H1 (cell line): Measurements from ENCODE around the gene RHCG. TPM values are rescaled to one million over a fixed set of nuclear protein-coding genes. Genes with fewer than 3 reads are reported as not detected.

Experiments used
- CTCF ChIA-PET: fragments of 300-600 bp; sonication (Branson Sonifier 250); formaldehyde crosslinking; loops from one replicate; lab custom pipeline; 2021; ENCODE audit not compliant: partially characterized antibody; lab: Charles Lee
- POLR2A ChIA-PET: fragments of 300-600 bp; sonication (Branson Sonifier 250); formaldehyde crosslinking; loops from one replicate; lab custom pipeline; 2021; ENCODE audit warnings: inconsistent platforms; ENCODE audit not compliant: partially characterized antibody; lab: Charles Lee
- DNase-seq, 2 experiments: peaks; one replicate each; pipeline versions ENCODE4 v3.0.0 to v3.0.0-alpha.2; 2010 to 2022; ENCODE audit warnings: low spot score in 2 of 2, low read depth in 1 of 2, mixed read lengths in 1 of 2
- FAIRE-seq: peaks from 2 replicates; lab custom pipeline; 2011; peaks lifted over from hg19 to GRCh38; lab: Jason Lieb, UNC
- H2AFZ ChIP-seq: 2 replicates; pipeline ENCODE4 v1.8.1; 2012; ENCODE audit warnings: low read length, inconsistent platforms
- H2AK5ac ChIP-seq: 2 replicates; pipeline ENCODE4 v1.6.1; 2013; ENCODE audit warnings: low read depth, low read length
- H2BK120ac ChIP-seq: replicated peaks from 2 replicates; pipeline ENCODE3; 2013; ENCODE audit warnings: low read depth, low read length, inconsistent platforms
- H2BK12ac ChIP-seq: 2 replicates; pipeline ENCODE4 v1.6.1; 2013; ENCODE audit warnings: low read depth, low read length
- H2BK15ac ChIP-seq: 2 replicates; pipeline ENCODE4 v1.6.1; 2013; ENCODE audit warnings: low read length
- H2BK20ac ChIP-seq: 2 replicates; pipeline ENCODE4 v1.6.1; 2013; ENCODE audit warnings: low read length
- H2BK5ac ChIP-seq: 2 replicates; pipeline ENCODE4 v1.6.1; 2013; ENCODE audit warnings: low read depth, low read length
- H3K14ac ChIP-seq: 2 replicates; pipeline ENCODE4 v1.6.1; 2013; ENCODE audit warnings: inconsistent platforms; ENCODE audit not compliant: insufficient read length
- H3K18ac ChIP-seq: 2 replicates; pipeline ENCODE4 v1.6.1; 2013; ENCODE audit warnings: low read length; ENCODE audit errors: extremely low read depth
- H3K23ac ChIP-seq: 2 replicates; pipeline ENCODE4 v1.6.1; 2013; ENCODE audit warnings: inconsistent platforms; ENCODE audit not compliant: insufficient read length
- H3K23me2 ChIP-seq: 2 replicates; pipeline ENCODE4 v1.6.1; 2013; ENCODE audit warnings: low read depth, low read length
- H3K27ac ChIP-seq: 2 replicates; pipeline ENCODE4 v1.6.1; 2011; ENCODE audit warnings: low read depth, low read length, inconsistent platforms
- H3K27me3 ChIP-seq, 4 experiments: replicated peaks in 1 of 4; 1 replicate in 1 of 4; 2 replicates in 3 of 4; pipeline versions ENCODE4 v1.6.1 to v1.8.1; 2011 to 2013; ENCODE audit warnings: low read length in 3 of 4, mild to moderate bottlenecking in 3 of 4, inconsistent platforms in 2 of 4, mixed read lengths in 2 of 4, moderate library complexity in 1 of 4; ENCODE audit not compliant: control insufficient read depth in 3 of 4, insufficient read depth in 3 of 4; ENCODE audit errors: extremely low read depth in 1 of 4
- H3K36me3 ChIP-seq, 4 experiments: 2 replicates each; pipeline versions ENCODE4 v1.6.1 to v1.8.1; 2011 to 2013; ENCODE audit warnings: mild to moderate bottlenecking in 4 of 4, low read length in 3 of 4, moderate library complexity in 2 of 4, control low read depth in 1 of 4, inconsistent platforms in 1 of 4; ENCODE audit not compliant: insufficient read depth in 4 of 4, control insufficient read depth in 2 of 4
- H3K4ac ChIP-seq: replicated peaks from 2 replicates; pipeline ENCODE3; 2013; ENCODE audit warnings: low read length, low read depth, mixed read lengths, inconsistent platforms; ENCODE audit not compliant: insufficient read length
- H3K4me1 ChIP-seq, 4 experiments: replicated peaks in 1 of 4; 1 replicate in 1 of 4; 2 replicates in 3 of 4; pipeline versions ENCODE4 v1.6.1 to v1.8.1; 2011 to 2013; ENCODE audit warnings: low read length in 3 of 4, inconsistent platforms in 2 of 4, mixed read lengths in 1 of 4; ENCODE audit not compliant: insufficient read depth in 4 of 4, control insufficient read depth in 3 of 4
- H3K4me2 ChIP-seq, 2 experiments: 2 replicates each; pipeline versions ENCODE4 v1.6.1 to v1.8.1; 2011 to 2013; ENCODE audit warnings: low read depth in 2 of 2, low read length in 2 of 2, control low read depth in 1 of 2, inconsistent platforms in 1 of 2, mild to moderate bottlenecking in 1 of 2; ENCODE audit not compliant: insufficient read depth in 1 of 2
- H3K4me3 ChIP-seq, 4 experiments: fragments of 200-600, 300-600 bp in 1 of 4; sonication (generic), shearing (Covaris generic), sonication (Bioruptor Twin) in 1 of 4; 2 replicates each; pipeline versions ENCODE4 v1.5.1 to v1.8.1; 2011 to 2016; ENCODE audit warnings: low read length in 4 of 4, low read depth in 3 of 4, control low read depth in 2 of 4, inconsistent platforms in 2 of 4, mild to moderate bottlenecking in 2 of 4, mixed read lengths in 1 of 4, moderate library complexity in 1 of 4; ENCODE audit not compliant: insufficient read depth in 2 of 4; ENCODE audit errors: extremely low read depth in 1 of 4
- H3K56ac ChIP-seq: replicated peaks from 2 replicates; pipeline ENCODE3; 2013; ENCODE audit warnings: low read depth, mild to moderate bottlenecking, mixed read lengths, low read length, inconsistent platforms; ENCODE audit not compliant: insufficient read length
- H3K79me1 ChIP-seq: 2 replicates; pipeline ENCODE4 v1.6.1; 2013; ENCODE audit warnings: low read depth, low read length, control low read depth
- H3K79me2 ChIP-seq, 2 experiments: 2 replicates each; pipeline versions ENCODE4 v1.6.1 to v1.8.1; 2012 to 2013; ENCODE audit warnings: low read length in 2 of 2, mild to moderate bottlenecking in 2 of 2, inconsistent platforms in 1 of 2; ENCODE audit not compliant: insufficient read depth in 2 of 2, control insufficient read depth in 1 of 2
- H3K9ac ChIP-seq, 4 experiments: replicated peaks in 1 of 4; 1 replicate in 1 of 4; 2 replicates in 3 of 4; pipeline versions ENCODE4 v1.6.1 to v1.8.1; 2011 to 2013; ENCODE audit warnings: low read depth in 3 of 4, low read length in 3 of 4, control low read depth in 2 of 4, mild to moderate bottlenecking in 2 of 4, moderate library complexity in 2 of 4, inconsistent platforms in 1 of 4; ENCODE audit errors: extremely low read depth in 1 of 4
- H3K9me3 ChIP-seq, 2 experiments: 2 replicates each; pipeline versions ENCODE4 v1.6.1 to v1.8.1; 2012 to 2013; ENCODE audit warnings: mild to moderate bottlenecking in 2 of 2, moderate library complexity in 2 of 2, control low read depth in 1 of 2, inconsistent platforms in 1 of 2, low read depth in 1 of 2, low read length in 1 of 2, mixed read lengths in 1 of 2; ENCODE audit not compliant: insufficient read depth in 2 of 2
- H4K20me1 ChIP-seq, 2 experiments: replicated peaks in 1 of 2; 2 replicates each; pipeline versions ENCODE3 to v1.8.1; 2011 to 2013; ENCODE audit warnings: inconsistent platforms in 2 of 2, low read length in 2 of 2, mild to moderate bottlenecking in 1 of 2; ENCODE audit not compliant: insufficient read depth in 2 of 2, control insufficient read depth in 1 of 2
- H4K5ac ChIP-seq: 2 replicates; pipeline ENCODE4 v1.6.1; 2013; ENCODE audit warnings: low read length, low read depth, mixed read lengths, inconsistent platforms; ENCODE audit not compliant: insufficient read length
- H4K8ac ChIP-seq: 2 replicates; pipeline ENCODE4 v1.8.0; 2013; ENCODE audit warnings: mild to moderate bottlenecking, moderate library complexity, low read length, inconsistent platforms; ENCODE audit not compliant: insufficient read depth; ENCODE audit errors: extremely low read depth
- H4K91ac ChIP-seq: replicated peaks from 2 replicates; pipeline ENCODE3; 2013; ENCODE audit warnings: low read length, mixed read lengths, inconsistent platforms; ENCODE audit not compliant: insufficient read length
- CBX5 ChIP-seq: fragments of 300-800, 300-1000 bp; sonication (generic); IDR thresholded peaks from 2 replicates; pipeline ENCODE4 v1.7.1; 2016; ENCODE audit warnings: antibody characterized with exemption, low read length, low read depth
- CREB1 ChIP-seq: IDR thresholded peaks from 2 replicates; pipeline ENCODE4 v1.6.1; 2012; ENCODE audit warnings: inconsistent platforms
- CTBP2 ChIP-seq: IDR thresholded peaks from 2 replicates; pipeline ENCODE4 v1.7.0; 2011; ENCODE audit warnings: borderline replicate concordance, mild to moderate bottlenecking, moderate library complexity, mixed read lengths, low read length; ENCODE audit not compliant: insufficient read depth, insufficient read length
- FOSL1 ChIP-seq: IDR thresholded peaks from 2 replicates; pipeline ENCODE4 v1.6.1; 2011; ENCODE audit warnings: mild to moderate bottlenecking, low read depth, low read length, moderate library complexity; ENCODE audit not compliant: insufficient read depth
- GABPA ChIP-seq: IDR thresholded peaks from 2 replicates; pipeline ENCODE4 v1.6.1; 2011; ENCODE audit warnings: mild to moderate bottlenecking, low read length, moderate library complexity, borderline replicate concordance; ENCODE audit not compliant: insufficient read depth
- JUND ChIP-seq: IDR thresholded peaks from 2 replicates; pipeline ENCODE4 v1.6.1; 2011; ENCODE audit warnings: mild to moderate bottlenecking, improper control_type of control experiment, low read length
- KDM4A ChIP-seq: IDR thresholded peaks from one replicate; pipeline ENCODE4 v1.7.1; 2012; ENCODE audit warnings: low read depth, mild to moderate bottlenecking, moderate library complexity, low read length, inconsistent platforms; ENCODE audit not compliant: severe bottlenecking
- NRF1 ChIP-seq: IDR thresholded peaks from 2 replicates; pipeline ENCODE4 v1.6.1; 2011; ENCODE audit warnings: mild to moderate bottlenecking, low read depth, low read length, improper control_type of control experiment
- RFX5 ChIP-seq: IDR thresholded peaks from 2 replicates; pipeline ENCODE4 v1.6.1; 2011; ENCODE audit warnings: low read depth, low read length, improper control_type of control experiment, borderline replicate concordance
- RNF2 ChIP-seq: fragments of 200-900, 300-1000 bp; sonication (generic); IDR thresholded peaks from 2 replicates; pipeline ENCODE4 v1.7.1; 2016; ENCODE audit warnings: borderline replicate concordance, low read depth, mild to moderate bottlenecking, antibody characterized with exemption, low read length; ENCODE audit not compliant: poor library complexity, severe bottlenecking; ENCODE audit errors: missing control alignments
- SP1 ChIP-seq: IDR thresholded peaks from 2 replicates; pipeline ENCODE4 v1.6.1; 2011; ENCODE audit warnings: low read depth, low read length
- WGBS, 2 experiments: shearing (Covaris generic) in 1 of 2; methylation state at CpG; one replicate each; pipeline versions ENCODE4 v1.1.6 to v1.1.7; 2013 to 2015; ENCODE audit warnings: low lambda C conversion rate in 2 of 2, mixed read lengths in 2 of 2, inconsistent platforms in 1 of 2, low coverage in 1 of 2, missing lambda C conversion rate in 1 of 2; ENCODE audit not compliant: insufficient replicate concordance in 2 of 2, insufficient coverage in 1 of 2, insufficient read length in 1 of 2; ENCODE audit errors: extremely low coverage in 1 of 2, missing lambda C conversion rate in 1 of 2; 5-methylcytosine and 5-hydroxymethylcytosine counted together
- polyA plus RNA-seq, 7 experiments: library from polyadenylated mRNA; depleted of rRNA in 3 of 7; stranded (reverse) in 5 of 7; unstranded in 2 of 7; fragments of >200 nt in 5 of 7; fragments of 200-250 nt in 2 of 7; gene quantifications; 1 replicate in 5 of 7; 2 replicates in 1 of 7; 4 replicates in 1 of 7; pipeline versions ENCODE4 v1.2.1 to v1.2.3, GENCODE V29; 2011 to 2013; ENCODE audit warnings: missing spikeins in 2 of 7, mixed read lengths in 2 of 7
- total RNA-seq: library from RNA; stranded (reverse); fragmentation: NEBNext Ultra II Directional; extraction: Animal tissue kit (Norgen Biotek cat#: 25700); gene quantifications from 2 replicates; pipeline ENCODE4 v1.2.1, GENCODE V29; 2021

RHCG gene
- total and polyA plus RNA-seq, 2 of the 8 experiments (the other 6 are each of a cell fraction or from before 2014, with no cell fraction given) = 0.68 TPM; not detected in 1

- H3K4ac ChIP-seq = no peak overlapping the region
- no peak overlapping the region for H4K91ac ChIP-seq
- H2BK20ac ChIP-seq = no peak overlapping the region
- no peak overlapping the region for H3K23ac ChIP-seq
- no peak overlapping the region for H2AK5ac ChIP-seq
- no peak overlapping the region; a peak in 1 of 7 replicates for H3K9ac ChIP-seq
- H3K18ac ChIP-seq = no peak overlapping the region; the same call in 1 of the 2 replicates
- H3K79me2 ChIP-seq = no peaks in the 10 kb centered on the region
- no peak overlapping the region for H2BK5ac ChIP-seq
- ChIA-PET CTCF (interaction anchor here (0.7 to 17.1 kb wide), 9 partner anchors 9 to 574 kb away, joined by 3 to 218 read pairs (median 4); no protein-coding TSS in a partner anchor), POLR2A (no interaction called here)
- FAIRE-seq = no peak
- H3K27me3 ChIP-seq = peaks cover 0 to under 1% (median 0%) of the 10 kb centered on the region in 4 experiments; a peak in 2 of 7 replicates
- H2BK12ac ChIP-seq = no peak overlapping the region
- no peak overlapping the region for H4K8ac ChIP-seq
- H4K20me1 ChIP-seq = no peaks in the 10 kb centered on the region
- 85% methylated on average over 8 of the region's 8 CpGs; no CpG with 5 or more reads in 1 of the 2 experiments for WGBS, 2 experiments
- no peak overlapping the region for H3K56ac ChIP-seq
- no peak overlapping the region for H3K14ac ChIP-seq
- no peak for DNase-seq
- no peaks in the 10 kb centered on the region for H3K36me3 ChIP-seq
- no peaks in the 10 kb centered on the region for H3K79me1 ChIP-seq
- H3K27ac ChIP-seq = no peak overlapping the region
- H3K4me2 ChIP-seq = no peak overlapping the region
- peaks cover 0 to 10% (median 4%) of the 10 kb centered on the region in 4 experiments; a peak in 5 of 7 replicates for H3K4me1 ChIP-seq
- H4K5ac ChIP-seq = no peak overlapping the region
- H3K9me3 ChIP-seq = no peaks in the 10 kb centered on the region; a peak in 1 of 4 replicates
- no peaks in the 10 kb centered on the region for H3K23me2 ChIP-seq
- no peak overlapping the region; the same call in 1 of the 2 replicates for H2BK15ac ChIP-seq
- H3K4me3 ChIP-seq = no peak overlapping the region
- H2BK120ac ChIP-seq = no peak overlapping the region
- no peak overlapping the region for H2AFZ ChIP-seq
- TF ChIP-seq CTBP2 (no peak), FOSL1 (no peak), SP1 (no peak), RFX5 (no peak), NRF1 (no peak), JUND (no peak), GABPA (no peak), RNF2 (no peak), CBX5 (no peak), CREB1 (no peak), KDM4A (no peak)
Observed at GRCh38 chr15:89452330-89452836, 44.0 kb downstream of the RHCG start.
